GM12872 (cell line): ENCODE measurements around the gene NLGN3.

Source experiments
- TF ChIP-seq, protein P1 (sequence below): IDR thresholded peaks from 3 replicates; pipeline ENCODE4 v1.5.1; 2011; ENCODE audit warnings: low read depth, mild to moderate bottlenecking, low read length, moderate library complexity; ENCODE audit not compliant: insufficient read depth

The NLGN3 gene

DNA sequence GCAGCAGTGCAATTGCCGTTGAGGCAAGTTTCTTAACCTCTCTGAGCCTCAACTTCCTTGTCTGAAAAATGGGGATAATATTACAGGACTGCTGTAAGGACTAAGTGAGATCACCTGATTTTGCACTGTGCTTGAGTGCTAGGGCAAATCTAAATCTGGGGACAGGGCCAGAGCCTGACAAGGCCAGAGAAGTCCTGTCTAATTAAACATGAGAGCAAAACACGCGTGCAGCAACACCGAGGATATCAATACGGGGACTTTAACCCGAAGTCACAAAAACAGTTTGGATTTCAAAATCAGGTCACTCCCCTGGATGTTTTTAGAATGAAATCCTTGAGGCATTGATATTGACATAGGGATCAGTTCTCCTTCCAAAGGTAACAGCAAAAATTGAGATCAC, 72.7 kb downstream of the NLGN3 start:
- TF ChIP-seq, protein P1, sequence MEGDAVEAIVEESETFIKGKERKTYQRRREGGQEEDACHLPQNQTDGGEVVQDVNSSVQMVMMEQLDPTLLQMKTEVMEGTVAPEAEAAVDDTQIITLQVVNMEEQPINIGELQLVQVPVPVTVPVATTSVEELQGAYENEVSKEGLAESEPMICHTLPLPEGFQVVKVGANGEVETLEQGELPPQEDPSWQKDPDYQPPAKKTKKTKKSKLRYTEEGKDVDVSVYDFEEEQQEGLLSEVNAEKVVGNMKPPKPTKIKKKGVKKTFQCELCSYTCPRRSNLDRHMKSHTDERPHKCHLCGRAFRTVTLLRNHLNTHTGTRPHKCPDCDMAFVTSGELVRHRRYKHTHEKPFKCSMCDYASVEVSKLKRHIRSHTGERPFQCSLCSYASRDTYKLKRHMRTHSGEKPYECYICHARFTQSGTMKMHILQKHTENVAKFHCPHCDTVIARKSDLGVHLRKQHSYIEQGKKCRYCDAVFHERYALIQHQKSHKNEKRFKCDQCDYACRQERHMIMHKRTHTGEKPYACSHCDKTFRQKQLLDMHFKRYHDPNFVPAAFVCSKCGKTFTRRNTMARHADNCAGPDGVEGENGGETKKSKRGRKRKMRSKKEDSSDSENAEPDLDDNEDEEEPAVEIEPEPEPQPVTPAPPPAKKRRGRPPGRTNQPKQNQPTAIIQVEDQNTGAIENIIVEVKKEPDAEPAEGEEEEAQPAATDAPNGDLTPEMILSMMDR = no peak
